ENCODE results near the gene PROZ. TPM values are rescaled to one million over a fixed set of nuclear protein-coding genes. Genes with fewer than 3 reads are reported as not detected.
A peak's percentile ranks its signal among the peaks of the same experiment; 100 is the strongest.

The PROZ gene
- total RNA-seq, 1 donor from 2014 or later: not detected

DNA sequence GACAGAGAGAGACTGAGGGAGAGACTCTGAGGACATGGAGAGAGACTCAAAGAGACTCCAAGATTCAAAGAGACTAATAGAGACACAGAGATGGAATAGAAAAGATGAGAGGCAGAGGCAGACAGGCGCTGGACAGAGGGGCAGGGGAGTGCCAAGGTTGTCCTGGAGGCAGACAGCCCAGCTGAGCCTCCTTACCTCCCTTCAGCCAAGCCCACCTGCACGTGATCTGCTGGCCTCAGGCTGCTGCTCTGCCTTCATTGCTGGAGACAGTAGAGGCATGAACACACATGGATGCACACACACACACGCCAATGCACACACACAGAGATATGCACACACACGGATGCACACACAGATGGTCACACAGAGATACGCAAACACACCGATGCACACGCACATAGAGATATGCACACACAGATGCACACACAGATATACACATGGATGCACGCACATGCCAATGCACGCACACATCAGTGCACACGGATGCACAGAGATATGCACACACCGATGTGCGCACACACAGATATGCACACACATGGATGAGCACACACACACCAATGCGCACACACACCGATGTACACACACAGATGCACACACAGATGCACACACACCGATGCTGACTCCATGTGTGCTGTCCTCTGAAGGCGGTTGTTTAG is 39.2 kb upstream of the PROZ start:
- Mint-ChIP-seq H3K27ac (ENCODE audit: unreplicated experiment) (no peak overlapping the region), H3K4me3 (ENCODE audit: unreplicated experiment) (no peak overlapping the region), H3K27me3 (ENCODE audit: low read depth) (peaks cover 5% of the 10 kb centered on the region), H3K9me3 (ENCODE audit: low read depth) (no peaks in the 10 kb centered on the region), H3K36me3 (ENCODE audit: low read depth) (no peaks in the 10 kb centered on the region), H3K4me1 (ENCODE audit: low read depth) (peaks cover 14% of the 10 kb centered on the region)
- DNase-seq (ENCODE audit: low spot score): no peak
- TF ChIP-seq, protein P1, sequence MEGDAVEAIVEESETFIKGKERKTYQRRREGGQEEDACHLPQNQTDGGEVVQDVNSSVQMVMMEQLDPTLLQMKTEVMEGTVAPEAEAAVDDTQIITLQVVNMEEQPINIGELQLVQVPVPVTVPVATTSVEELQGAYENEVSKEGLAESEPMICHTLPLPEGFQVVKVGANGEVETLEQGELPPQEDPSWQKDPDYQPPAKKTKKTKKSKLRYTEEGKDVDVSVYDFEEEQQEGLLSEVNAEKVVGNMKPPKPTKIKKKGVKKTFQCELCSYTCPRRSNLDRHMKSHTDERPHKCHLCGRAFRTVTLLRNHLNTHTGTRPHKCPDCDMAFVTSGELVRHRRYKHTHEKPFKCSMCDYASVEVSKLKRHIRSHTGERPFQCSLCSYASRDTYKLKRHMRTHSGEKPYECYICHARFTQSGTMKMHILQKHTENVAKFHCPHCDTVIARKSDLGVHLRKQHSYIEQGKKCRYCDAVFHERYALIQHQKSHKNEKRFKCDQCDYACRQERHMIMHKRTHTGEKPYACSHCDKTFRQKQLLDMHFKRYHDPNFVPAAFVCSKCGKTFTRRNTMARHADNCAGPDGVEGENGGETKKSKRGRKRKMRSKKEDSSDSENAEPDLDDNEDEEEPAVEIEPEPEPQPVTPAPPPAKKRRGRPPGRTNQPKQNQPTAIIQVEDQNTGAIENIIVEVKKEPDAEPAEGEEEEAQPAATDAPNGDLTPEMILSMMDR (IDR thresholded peaks at IDR 0.05): no peak

DNA sequence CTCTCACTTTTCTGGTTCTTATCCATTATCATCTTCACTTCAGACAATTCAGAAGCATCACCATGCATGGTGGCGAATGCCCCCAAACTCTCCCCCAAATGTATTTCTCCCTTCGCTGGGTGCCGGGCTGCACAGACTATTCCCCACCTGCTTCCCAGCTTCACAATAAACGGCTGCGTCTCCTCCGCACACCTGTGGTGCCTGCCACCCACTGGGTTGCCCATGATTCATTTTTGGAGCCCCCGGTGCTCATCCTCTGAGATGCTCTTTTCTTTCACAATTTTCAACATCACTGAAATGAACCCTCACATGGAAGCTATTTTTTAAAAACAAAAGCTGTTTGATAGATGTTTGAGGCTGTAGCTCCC is 38.6 kb upstream of the PROZ start:
- no peak overlapping the region for H3K27ac Mint-ChIP-seq (ENCODE audit: unreplicated experiment)
- H3K36me3 Mint-ChIP-seq (ENCODE audit: low read depth): no peaks in the 10 kb centered on the region
- TF ChIP-seq, protein P1 (IDR thresholded peaks at IDR 0.05): no peak

DNA sequence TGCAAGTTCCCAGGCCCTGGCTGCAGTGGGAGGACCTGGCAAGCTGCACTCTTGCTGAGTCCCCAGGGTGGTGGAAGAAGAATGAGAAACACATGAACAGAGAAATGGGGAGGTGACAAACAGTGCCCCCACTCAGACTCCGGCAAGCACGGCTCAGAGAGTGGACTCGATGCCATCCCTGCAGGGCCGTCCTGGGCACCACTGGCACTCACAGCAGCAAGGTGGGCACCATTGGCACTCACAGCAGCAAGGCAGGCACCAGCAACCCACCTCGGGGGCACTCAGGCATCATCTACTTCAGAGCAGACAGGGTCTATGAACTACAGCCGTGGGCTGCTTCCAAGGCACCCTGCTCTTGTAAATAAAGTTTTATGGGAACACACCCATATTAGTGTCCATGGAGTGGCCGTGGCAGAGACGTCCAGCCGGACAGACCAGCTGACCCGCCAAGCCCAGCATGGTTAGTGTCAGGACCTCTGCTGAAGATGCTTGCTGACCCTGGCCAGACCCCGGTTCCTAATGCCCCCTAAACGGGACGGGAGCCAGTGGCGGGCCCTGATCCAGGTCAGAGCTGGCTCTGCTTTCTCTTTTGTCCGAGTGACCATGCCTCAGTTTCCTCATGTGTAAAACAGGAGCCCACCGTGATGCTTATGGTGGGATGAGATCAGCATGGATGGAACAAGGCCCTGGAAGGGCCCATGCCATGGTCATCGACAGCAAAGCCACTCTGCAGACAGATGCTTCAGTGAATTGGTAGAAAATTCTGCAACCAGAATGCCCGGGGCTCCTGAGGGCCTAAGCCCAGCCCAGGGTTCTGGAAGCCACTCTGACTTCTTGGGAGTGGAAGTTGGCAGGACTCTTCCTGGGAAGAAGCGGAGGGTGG is 37.9 kb upstream of the PROZ start:
- H3K36me3 Mint-ChIP-seq (ENCODE audit: low read depth): no peaks in the 10 kb centered on the region
- TF ChIP-seq, protein P1 (IDR thresholded peaks at IDR 0.05): no peak
- no peak overlapping the region for H3K27ac Mint-ChIP-seq (ENCODE audit: unreplicated experiment)
- H3K27me3 Mint-ChIP-seq (ENCODE audit: low read depth): peaks cover 5% of the 10 kb centered on the region
- peaks cover 14% of the 10 kb centered on the region for H3K4me1 Mint-ChIP-seq (ENCODE audit: low read depth)
- no peak overlapping the region for H3K4me3 Mint-ChIP-seq (ENCODE audit: unreplicated experiment)
- H3K9me3 Mint-ChIP-seq (ENCODE audit: low read depth): no peaks in the 10 kb centered on the region
- DNase-seq (ENCODE audit: low spot score): peak; percentile 82

More for the DNA sequence above, 38.6 kb upstream of the PROZ start:
- H3K27me3 Mint-ChIP-seq (ENCODE audit: low read depth): peaks cover 5% of the 10 kb centered on the region
- DNase-seq (ENCODE audit: low spot score): no peak
- no peaks in the 10 kb centered on the region for H3K9me3 Mint-ChIP-seq (ENCODE audit: low read depth)
- no peak overlapping the region for H3K4me3 Mint-ChIP-seq (ENCODE audit: unreplicated experiment)
- peaks cover 14% of the 10 kb centered on the region for H3K4me1 Mint-ChIP-seq (ENCODE audit: low read depth)

DNA sequence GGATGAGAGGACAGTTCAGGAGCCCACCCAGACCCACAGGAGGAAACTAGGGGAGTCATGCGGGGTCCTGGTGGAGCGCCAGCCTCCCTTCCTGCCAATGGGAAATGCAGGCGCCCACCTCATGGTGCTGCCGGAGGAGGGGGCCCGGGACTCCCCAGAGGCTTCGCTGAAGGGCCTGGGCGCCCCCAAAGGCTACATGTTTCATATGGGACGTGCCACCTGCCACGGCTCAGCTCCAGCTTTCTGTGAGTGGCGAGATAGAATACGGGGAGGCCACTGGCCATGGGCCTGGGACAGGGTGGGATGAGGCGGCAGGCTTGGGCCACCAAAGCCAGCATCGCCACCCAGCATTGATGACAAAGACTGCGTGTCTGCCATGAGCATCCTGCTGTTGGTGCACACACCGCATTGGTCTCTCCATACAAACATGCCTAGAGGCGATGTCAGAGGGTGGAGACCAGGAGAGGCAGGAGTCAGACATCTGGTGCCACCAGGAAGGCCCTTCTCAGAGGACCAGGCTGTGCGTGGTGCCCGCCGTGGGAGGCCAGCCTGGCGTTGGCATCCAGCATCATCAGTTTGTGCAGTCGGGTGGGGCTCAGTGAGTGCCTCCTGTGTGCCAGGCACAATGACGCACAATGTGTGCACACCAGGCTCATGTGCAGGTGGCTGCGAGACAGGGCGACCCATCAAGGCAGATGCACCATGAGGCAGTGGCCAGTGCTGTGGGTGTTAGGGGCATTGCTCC is 37.1 kb upstream of the PROZ start:
- DNase-seq (ENCODE audit: low spot score): no peak
- Mint-ChIP-seq H3K27me3 (ENCODE audit: low read depth) (peaks cover 5% of the 10 kb centered on the region), H3K4me1 (ENCODE audit: low read depth) (peaks cover 14% of the 10 kb centered on the region), H3K9me3 (ENCODE audit: low read depth) (no peaks in the 10 kb centered on the region), H3K27ac (ENCODE audit: unreplicated experiment) (no peak overlapping the region), H3K4me3 (ENCODE audit: unreplicated experiment) (no peak overlapping the region), H3K36me3 (ENCODE audit: low read depth) (no peaks in the 10 kb centered on the region)
- TF ChIP-seq, protein P1 (IDR thresholded peaks at IDR 0.05): no peak

DNA sequence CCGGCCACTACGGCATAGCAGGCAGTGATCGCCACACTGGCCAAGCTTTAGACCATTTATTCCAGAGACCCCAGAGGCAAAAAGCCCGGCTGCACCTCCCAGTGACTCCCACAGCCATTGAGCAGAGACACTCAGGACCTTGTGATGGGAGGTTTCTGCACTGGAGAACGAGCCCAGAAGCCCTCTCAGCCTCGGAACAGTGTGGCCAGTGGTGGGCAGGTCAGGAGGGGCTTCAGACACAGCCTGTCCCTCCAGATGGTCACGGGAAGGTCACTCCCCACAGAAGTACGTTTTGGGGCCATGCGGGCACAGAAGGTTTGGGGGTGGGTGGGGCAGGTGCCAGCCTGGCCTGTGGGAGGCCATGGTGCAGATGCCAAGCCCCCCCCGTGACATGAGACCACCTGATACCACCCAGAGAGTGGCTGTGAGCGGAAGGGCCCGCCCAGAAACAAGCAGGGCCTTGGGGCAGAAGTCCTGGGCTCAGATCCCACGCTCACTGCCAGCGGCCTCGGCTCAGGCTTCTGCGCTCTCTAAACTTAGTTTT is 36.4 kb upstream of the PROZ start:
- H3K27ac Mint-ChIP-seq (ENCODE audit: unreplicated experiment): peak overlapping the region; percentile 41
- DNase-seq (ENCODE audit: low spot score): no peak
- TF ChIP-seq, protein P1 (IDR thresholded peaks at IDR 0.05): no peak
- H3K27me3 Mint-ChIP-seq (ENCODE audit: low read depth): peaks cover 5% of the 10 kb centered on the region
- H3K4me1 Mint-ChIP-seq (ENCODE audit: low read depth): peaks cover 14% of the 10 kb centered on the region
- H3K9me3 Mint-ChIP-seq (ENCODE audit: low read depth): no peaks in the 10 kb centered on the region
- no peaks in the 10 kb centered on the region for H3K36me3 Mint-ChIP-seq (ENCODE audit: low read depth)
- no peak overlapping the region for H3K4me3 Mint-ChIP-seq (ENCODE audit: unreplicated experiment)
